Measurements from ENCODE around the gene PNPLA3. TPM values are rescaled to one million over a fixed set of nuclear protein-coding genes. Genes with fewer than 3 reads are reported as not detected.

The PNPLA3 gene
- total and polyA plus RNA-seq, 2 experiments from 2014 or later, result 2.1 to 2.3 TPM

- Histone ChIP-seq H3K36me3 (peaks cover 49% of the 10 kb centered on the region), H3K4me1 (ENCODE audit: low read depth) (no peaks in the 10 kb centered on the region), H3K9me3 (ENCODE audit: low read depth) (no peaks in the 10 kb centered on the region), H3K4me3 (no peak overlapping the region), H3K27ac (no peak overlapping the region), H3K27me3 (no peaks in the 10 kb centered on the region)
- DNase-seq (ENCODE audit: low read depth in 1 of 2, low spot score in 1 of 2), result no peak
- no peak for TF ChIP-seq CTCF (IDR thresholded peaks at IDR 0.05; ENCODE audit: low read depth, low read length)
These were observed 60.2 kb downstream of the PNPLA3 start for GRCh38 chr22:43983808-43984207.

GRCh38 chr22:43985532-43985931 is 61.9 kb downstream of the PNPLA3 start:
- no peaks in the 10 kb centered on the region for H3K27me3 ChIP-seq
- peak in 1 of 2 donors; percentile 16 for DNase-seq (ENCODE audit: low read depth in 1 of 2, low spot score in 1 of 2)
- no peaks in the 10 kb centered on the region for H3K9me3 ChIP-seq (ENCODE audit: low read depth)
- H3K4me3 ChIP-seq, result no peak overlapping the region
- H3K27ac ChIP-seq, result no peak overlapping the region
- no peaks in the 10 kb centered on the region for H3K4me1 ChIP-seq (ENCODE audit: low read depth)
- peaks cover 58% of the 10 kb centered on the region for H3K36me3 ChIP-seq
- no peak for TF ChIP-seq CTCF (IDR thresholded peaks at IDR 0.05; ENCODE audit: low read depth, low read length)

GRCh38 chr22:43988116-43988820 is 64.7 kb downstream of the PNPLA3 start:
- no peak overlapping the region for H3K4me3 ChIP-seq
- TF ChIP-seq CTCF (IDR thresholded peaks at IDR 0.05; ENCODE audit: low read depth, low read length), result no peak
- peaks cover 46% of the 10 kb centered on the region for H3K36me3 ChIP-seq
- no peaks in the 10 kb centered on the region for H3K4me1 ChIP-seq (ENCODE audit: low read depth)
- no peaks in the 10 kb centered on the region for H3K27me3 ChIP-seq
- DNase-seq (ENCODE audit: low read depth in 1 of 2, low spot score in 1 of 2), result no peak
- H3K9me3 ChIP-seq (ENCODE audit: low read depth), result no peaks in the 10 kb centered on the region
- no peak overlapping the region for H3K27ac ChIP-seq

- Histone ChIP-seq H3K27me3 (no peaks in the 10 kb centered on the region), H3K4me1 (ENCODE audit: low read depth) (no peaks in the 10 kb centered on the region), H3K4me3 (no peak overlapping the region), H3K36me3 (peaks cover 50% of the 10 kb centered on the region), H3K27ac (no peak overlapping the region), H3K9me3 (ENCODE audit: low read depth) (no peaks in the 10 kb centered on the region)
- no peak for DNase-seq (ENCODE audit: low read depth in 1 of 2, low spot score in 1 of 2)
- no peak for TF ChIP-seq CTCF (IDR thresholded peaks at IDR 0.05; ENCODE audit: low read depth, low read length)
These were observed 65.4 kb downstream of the PNPLA3 start for GRCh38 chr22:43988960-43989359.

GRCh38 chr22:43990044-43990443 is 66.4 kb downstream of the PNPLA3 start:
- no peaks in the 10 kb centered on the region for H3K27me3 ChIP-seq
- H3K36me3 ChIP-seq, result peaks cover 43% of the 10 kb centered on the region
- H3K4me1 ChIP-seq (ENCODE audit: low read depth), result no peaks in the 10 kb centered on the region
- H3K27ac ChIP-seq, result no peak overlapping the region
- no peak overlapping the region for H3K4me3 ChIP-seq
- DNase-seq (ENCODE audit: low read depth in 1 of 2, low spot score in 1 of 2), result no peak
- H3K9me3 ChIP-seq (ENCODE audit: low read depth), result no peaks in the 10 kb centered on the region
- no peak for TF ChIP-seq CTCF (IDR thresholded peaks at IDR 0.05; ENCODE audit: low read depth, low read length)
